ENCODE data around the gene GADD45A. TPM values are rescaled to one million over a fixed set of nuclear protein-coding genes. Genes with fewer than 3 reads are reported as not detected.

GADD45A gene
- total and polyA plus RNA-seq, 2 experiments from 2014 or later, result 72.8 to 115 TPM

DNA sequence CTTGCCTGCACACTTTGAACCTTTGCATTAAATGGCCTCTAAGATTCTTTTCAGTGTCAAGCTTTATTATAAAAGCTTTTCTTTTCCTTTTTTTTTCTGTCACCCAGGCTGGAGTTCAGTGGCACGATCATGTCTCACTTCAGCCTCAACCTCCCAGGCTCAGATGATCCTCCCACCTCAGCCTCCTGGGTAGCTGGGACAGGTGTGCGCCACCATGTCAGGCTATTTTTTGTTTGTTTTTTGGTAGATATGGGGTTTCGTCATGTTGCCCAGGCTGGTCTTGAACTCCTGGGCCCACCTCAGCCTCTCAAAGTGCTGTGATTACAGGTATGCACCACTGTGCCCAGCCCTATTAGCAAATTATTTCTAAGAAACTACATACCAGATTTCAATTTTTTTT lies 52.9 kb downstream of the GADD45A start:
- Histone ChIP-seq H3F3A (ENCODE audit: insufficient read depth) (peaks cover 27% of the 10 kb centered on the region), H3K4me2 (ENCODE audit: unreplicated experiment) (no peak overlapping the region), H3K4me1 (ENCODE audit: insufficient read depth) (peaks cover 36% of the 10 kb centered on the region), H3K4me3 (no peak overlapping the region), H3K9ac (no peak overlapping the region), H2AFZ (no peak overlapping the region), H3K9me3 (ENCODE audit: low read depth) (no peaks in the 10 kb centered on the region), H3K9me2 (ENCODE audit: insufficient read depth) (no peaks in the 10 kb centered on the region), H3K79me2 (ENCODE audit: insufficient read depth) (peaks cover 94% of the 10 kb centered on the region), H3K36me3 (ENCODE audit: low read depth) (no peaks in the 10 kb centered on the region), H3K27ac (no peak overlapping the region), H4K20me1 (ENCODE audit: insufficient read depth) (no peaks in the 10 kb centered on the region), H3K27me3 (replicated peaks; ENCODE audit: insufficient read depth) (no peaks in the 10 kb centered on the region)
- in situ Hi-C loops (cut with MboI), result no loop called here
- no peak for DNase-seq
- 98 to 99% methylated on average over 3 of the region's 3 CpGs for WGBS, 2 experiments (ENCODE audit: low coverage in 1 of 2, low lambda C conversion rate in 2 of 2, missing lambda C conversion rate in 2 of 2)
- TF ChIP-seq EZH2phosphoT487 (IDR thresholded peaks at IDR 0.05; ENCODE audit: insufficient read depth, low read depth) (no peak), EZH2 (IDR thresholded peaks at IDR 0.05; ENCODE audit: insufficient read depth, poor library complexity, severe bottlenecking) (no peak)

Small RNA genes within 50 kb of the gene (small RNA-seq; reads per million reads assigned to genes)
- gene RN7SL392P (ENCODE audit: low read depth, low replicate concordance), result not detected

Other genes starting within 250 kb of the GADD45A start
- gene GNG12, start 148.3 kb downstream of the GADD45A start, total RNA-seq (2014; rRNA removed; shearing (Covaris generic)), result 309 and 315 TPM in 2 replicates
- 265 TPM in 2 replicates for gene GNG12, start 148.3 kb downstream of the GADD45A start, polyA plus RNA-seq (2016; fragmentation: Nextera tagmentation; extraction: Ambion mirVana)

Measured in GM23248 (cell line).